Osteocyte (in vitro differentiated cells): ENCODE measurements around the gene OAT. TPM values are rescaled to one million over a fixed set of nuclear protein-coding genes. Genes with fewer than 3 reads are reported as not detected.

Experiments used
- DNase-seq: peaks from one replicate; pipeline ENCODE4 v3.0.0; 2021; ENCODE audit warnings: mixed read lengths; ENCODE audit not compliant: unreplicated experiment; ENCODE audit errors: extremely low spot score
- H3K27ac Mint-ChIP-seq: one replicate; pipeline ENCODE4 v1.8.0; 2021; ENCODE audit warnings: mild to moderate bottlenecking, mixed read lengths; ENCODE audit not compliant: unreplicated experiment
- H3K27me3 Mint-ChIP-seq: one replicate; pipeline ENCODE4 v1.8.0; 2021; ENCODE audit warnings: mixed read lengths; ENCODE audit not compliant: unreplicated experiment
- H3K36me3 Mint-ChIP-seq: one replicate; pipeline ENCODE4 v1.8.0; 2021; ENCODE audit warnings: mixed read lengths; ENCODE audit not compliant: unreplicated experiment
- H3K4me1 Mint-ChIP-seq: one replicate; pipeline ENCODE4 v1.8.0; 2021; ENCODE audit warnings: mixed read lengths; ENCODE audit not compliant: unreplicated experiment
- H3K4me3 Mint-ChIP-seq: one replicate; pipeline ENCODE4 v1.8.0; 2021; ENCODE audit warnings: mild to moderate bottlenecking, moderate library complexity, mixed read lengths; ENCODE audit not compliant: unreplicated experiment
- H3K9me3 Mint-ChIP-seq: one replicate; pipeline ENCODE4 v1.8.0; 2021; ENCODE audit warnings: mixed read lengths; ENCODE audit not compliant: unreplicated experiment
- total RNA-seq: library from RNA; stranded (reverse); gene quantifications from 2 replicates; pipeline ENCODE4 v1.2.1, GENCODE V29; 2021
- TF ChIP-seq, protein P1 (sequence below): fragments of 200-600 bp; sonication (generic); IDR thresholded peaks from 2 replicates; pipeline ENCODE4 v1.5.0; 2021; ENCODE audit warnings: antibody characterized with exemption, mild to moderate bottlenecking, moderate library complexity

The OAT gene
- total RNA-seq, 1 donor from 2014 or later = 122 TPM

DNA sequence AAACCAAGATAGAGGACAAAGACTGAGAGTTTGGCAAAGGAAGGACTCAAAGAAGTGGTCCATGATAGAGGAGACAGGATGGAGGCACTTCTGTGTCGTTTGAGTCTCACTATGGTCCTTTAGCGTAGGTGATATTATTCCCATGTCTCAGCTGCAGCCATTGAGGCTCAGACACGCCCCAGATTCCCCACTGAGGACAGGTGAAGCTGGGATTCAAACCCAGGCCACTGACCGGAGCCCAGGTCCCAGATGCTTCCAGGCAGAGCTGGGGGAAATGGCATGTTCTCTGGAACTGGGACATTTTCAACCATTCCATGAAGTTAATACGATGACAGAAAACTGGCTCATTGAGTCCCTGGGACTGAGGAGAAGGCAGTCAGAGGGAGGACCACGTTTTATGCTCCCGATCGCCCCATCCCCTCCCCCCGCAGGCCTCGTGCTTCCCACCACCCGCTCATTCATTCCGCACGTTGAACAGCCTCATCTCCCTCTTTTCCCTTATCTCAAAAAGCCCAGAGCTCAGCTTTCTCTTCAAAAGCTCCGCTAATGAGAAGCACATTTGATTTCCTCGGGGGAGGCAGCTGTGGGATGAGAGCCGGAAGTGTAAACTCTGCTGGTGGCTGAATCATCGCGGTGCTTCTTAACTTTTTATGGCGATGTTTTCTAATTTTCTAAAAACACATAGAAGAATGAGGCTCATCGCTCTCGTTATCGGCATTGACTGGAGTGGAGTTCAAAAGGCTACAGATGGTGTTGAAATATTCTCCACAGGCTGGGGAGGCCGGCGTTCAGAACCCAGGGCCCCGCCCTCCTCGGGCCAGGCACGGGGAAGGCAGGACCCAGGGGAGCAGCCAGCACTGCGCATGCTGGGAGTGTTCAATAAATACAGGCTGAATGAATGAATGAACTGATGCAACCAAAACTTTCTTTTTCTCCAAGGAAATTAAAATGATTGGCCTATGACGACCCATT, 64.0 kb downstream of the OAT start:
- peak overlapping the region; percentile 68 for H3K27ac Mint-ChIP-seq
- H3K4me1 Mint-ChIP-seq = peaks cover 35% of the 10 kb centered on the region
- H3K9me3 Mint-ChIP-seq = peaks cover 3% of the 10 kb centered on the region
- H3K27me3 Mint-ChIP-seq = no peaks in the 10 kb centered on the region
- H3K36me3 Mint-ChIP-seq = peaks cover 6% of the 10 kb centered on the region
- peak overlapping the region; percentile 68 for H3K4me3 Mint-ChIP-seq
- TF ChIP-seq, protein P1, sequence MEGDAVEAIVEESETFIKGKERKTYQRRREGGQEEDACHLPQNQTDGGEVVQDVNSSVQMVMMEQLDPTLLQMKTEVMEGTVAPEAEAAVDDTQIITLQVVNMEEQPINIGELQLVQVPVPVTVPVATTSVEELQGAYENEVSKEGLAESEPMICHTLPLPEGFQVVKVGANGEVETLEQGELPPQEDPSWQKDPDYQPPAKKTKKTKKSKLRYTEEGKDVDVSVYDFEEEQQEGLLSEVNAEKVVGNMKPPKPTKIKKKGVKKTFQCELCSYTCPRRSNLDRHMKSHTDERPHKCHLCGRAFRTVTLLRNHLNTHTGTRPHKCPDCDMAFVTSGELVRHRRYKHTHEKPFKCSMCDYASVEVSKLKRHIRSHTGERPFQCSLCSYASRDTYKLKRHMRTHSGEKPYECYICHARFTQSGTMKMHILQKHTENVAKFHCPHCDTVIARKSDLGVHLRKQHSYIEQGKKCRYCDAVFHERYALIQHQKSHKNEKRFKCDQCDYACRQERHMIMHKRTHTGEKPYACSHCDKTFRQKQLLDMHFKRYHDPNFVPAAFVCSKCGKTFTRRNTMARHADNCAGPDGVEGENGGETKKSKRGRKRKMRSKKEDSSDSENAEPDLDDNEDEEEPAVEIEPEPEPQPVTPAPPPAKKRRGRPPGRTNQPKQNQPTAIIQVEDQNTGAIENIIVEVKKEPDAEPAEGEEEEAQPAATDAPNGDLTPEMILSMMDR = no peak
- peak; percentile 81 for DNase-seq

DNA sequence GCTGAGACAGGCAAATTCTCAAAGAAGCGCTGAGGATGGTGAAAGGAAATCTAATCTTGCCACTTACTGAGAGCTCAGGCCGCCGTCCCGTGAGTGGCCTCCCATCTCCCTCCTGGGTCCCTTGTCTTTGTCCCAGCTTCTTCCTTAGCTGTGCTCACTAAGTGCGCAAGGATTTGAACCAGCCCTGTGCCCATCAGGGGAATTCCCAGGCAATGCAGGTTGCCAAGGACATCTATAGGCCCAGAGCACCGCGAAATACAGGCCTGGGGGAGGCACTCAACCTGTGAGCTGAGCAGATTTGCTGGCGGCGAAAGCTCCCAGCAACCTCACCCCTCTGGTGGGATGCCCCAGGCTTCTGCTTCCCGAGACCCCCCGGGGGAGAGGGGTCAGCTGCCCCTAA, 64.8 kb downstream of the OAT start:
- H3K27me3 Mint-ChIP-seq = no peaks in the 10 kb centered on the region
- DNase-seq = no peak
- peaks cover 3% of the 10 kb centered on the region for H3K36me3 Mint-ChIP-seq
- H3K4me1 Mint-ChIP-seq = peaks cover 35% of the 10 kb centered on the region
- H3K27ac Mint-ChIP-seq = no peak overlapping the region
- no peak overlapping the region for H3K4me3 Mint-ChIP-seq
- H3K9me3 Mint-ChIP-seq = no peaks in the 10 kb centered on the region
- TF ChIP-seq, protein P1 = no peak

DNA sequence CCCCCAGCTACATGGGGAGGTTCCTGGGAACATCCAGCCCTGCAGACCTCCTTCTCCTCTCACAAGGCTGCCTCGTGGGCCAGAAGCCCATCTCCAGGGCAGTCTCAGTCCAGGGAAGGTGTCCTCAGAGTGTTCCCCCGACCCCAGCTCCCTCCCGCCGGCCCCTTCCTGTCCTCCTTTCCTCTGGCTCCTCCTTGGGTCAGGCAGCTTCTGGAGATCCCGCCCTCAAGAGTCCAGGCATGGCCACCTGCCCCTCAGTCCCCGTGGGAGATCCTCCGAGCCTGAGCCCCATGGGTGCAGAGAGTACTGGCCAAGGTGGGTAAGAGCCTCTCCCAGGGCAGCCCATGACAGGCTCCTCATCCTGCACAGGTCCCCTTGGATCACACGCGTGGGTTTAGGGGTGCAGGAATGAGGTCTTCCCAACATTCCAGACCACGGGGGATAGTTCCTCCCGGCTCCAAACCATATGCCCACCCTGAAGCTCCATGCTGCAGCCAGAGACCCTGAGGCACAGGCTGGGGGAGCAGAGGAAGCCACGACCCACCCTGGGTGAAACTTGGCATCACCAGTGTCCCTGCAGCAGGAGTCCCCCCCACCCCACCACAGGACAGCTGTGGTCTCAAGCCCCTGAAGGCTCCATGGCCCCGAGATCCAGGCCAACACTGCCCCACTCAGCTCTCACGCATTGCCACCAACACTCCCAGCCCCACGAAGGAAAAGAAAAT, 65.5 kb downstream of the OAT start:
- Mint-ChIP-seq H3K9me3 (no peaks in the 10 kb centered on the region), H3K36me3 (peaks cover 2% of the 10 kb centered on the region), H3K27me3 (no peaks in the 10 kb centered on the region), H3K4me1 (peaks cover 35% of the 10 kb centered on the region), H3K4me3 (no peak overlapping the region), H3K27ac (no peak overlapping the region)
- TF ChIP-seq, protein P1 = no peak
- DNase-seq = no peak

DNA sequence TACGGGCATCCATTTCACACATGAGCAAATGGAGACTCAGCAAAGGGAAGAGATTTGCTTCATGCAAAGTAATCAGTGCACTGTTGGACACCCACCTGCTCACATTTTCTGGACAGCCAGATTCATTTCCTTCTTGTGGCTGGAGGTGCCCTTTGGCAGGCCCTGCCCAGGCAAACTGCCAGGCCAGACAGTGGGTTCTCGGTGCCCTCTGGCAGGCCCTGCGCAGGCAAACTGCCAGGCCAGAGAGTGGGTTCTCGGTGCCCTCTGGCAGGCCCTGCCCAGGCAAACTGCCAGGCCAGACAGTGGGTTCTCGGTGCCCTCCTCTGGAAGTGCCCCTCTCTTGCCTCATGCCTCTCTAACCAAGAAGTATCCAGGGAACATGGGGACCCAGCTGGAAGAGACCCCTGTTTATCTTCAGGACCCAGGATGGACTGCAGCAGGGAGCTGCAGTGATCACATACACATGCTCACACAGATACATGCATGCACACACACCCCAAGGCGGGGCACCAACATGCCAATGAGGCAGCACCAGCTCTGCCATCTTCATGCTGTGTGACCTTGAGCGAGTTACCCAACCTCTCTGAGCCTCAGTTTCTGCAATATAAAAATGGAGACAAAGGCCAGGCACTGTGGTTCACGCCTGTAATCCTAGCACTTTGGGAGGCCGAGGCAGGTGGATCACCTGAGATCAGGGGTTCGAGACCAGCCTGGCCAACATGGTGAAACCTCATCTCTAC, 67.1 kb downstream of the OAT start:
- Mint-ChIP-seq H3K9me3 (no peaks in the 10 kb centered on the region), H3K36me3 (no peaks in the 10 kb centered on the region), H3K4me1 (peaks cover 34% of the 10 kb centered on the region), H3K4me3 (no peak overlapping the region), H3K27me3 (no peaks in the 10 kb centered on the region), H3K27ac (no peak overlapping the region)
- DNase-seq = peak; percentile 51
- TF ChIP-seq, protein P1 = no peak
